Heart left ventricle (tissue), 16 donors: ENCODE results near the gene KIF5C. TPM values are rescaled to one million over a fixed set of nuclear protein-coding genes. Genes with fewer than 3 reads are reported as not detected.

ENCODE experiments used
- ATAC-seq, 4 donors: fragments of 200-7000 bp; cut with Tn5 transposase; one replicate each; pipeline ENCODE4 v1.9.1; 2020 to 2022; ENCODE audit warnings: moderate library complexity in 4 of 4, mild to moderate bottlenecking in 3 of 4, moderate number of reproducible peaks in 1 of 4
- DNase-seq, 5 donors: peaks; one replicate each; pipeline ENCODE4 v3.0.0-alpha.2; 2020
- H3K27ac ChIP-seq, 12 donors: fragments of 200-600 bp; sonication (generic) in 4 of 12; one replicate each; pipeline versions ENCODE4 v1.5.0 to v1.8.0; 2016 to 2022; ENCODE audit warnings: mild to moderate bottlenecking in 2 of 12
- H3K27me3 ChIP-seq, 9 donors: fragments of 200-600 bp; sonication (generic) in 2 of 9; one replicate each; pipeline versions ENCODE4 v1.5.1 to v1.8.0; 2016 to 2022; ENCODE audit warnings: mild to moderate bottlenecking in 3 of 9
- H3K36me3 ChIP-seq, 9 donors: fragments of 200-600 bp; sonication (generic) in 2 of 9; one replicate each; pipeline versions ENCODE4 v1.5.0 to v1.8.0; 2018 to 2022; ENCODE audit warnings: mild to moderate bottlenecking in 2 of 9
- H3K4me1 ChIP-seq, 12 donors: fragments of 200-600 bp; sonication (generic) in 4 of 12; one replicate each; pipeline versions ENCODE4 v1.5.0 to v1.8.0; 2016 to 2022; ENCODE audit warnings: mild to moderate bottlenecking in 3 of 12
- H3K4me3 ChIP-seq, 12 donors: fragments of 200-600 bp; sonication (generic) in 4 of 12; one replicate each; pipeline versions ENCODE4 v1.5.0 to v1.8.0; 2017 to 2022; ENCODE audit warnings: mild to moderate bottlenecking in 9 of 12, moderate library complexity in 4 of 12
- H3K9me3 ChIP-seq, 12 donors: fragments of 200-600 bp; sonication (generic) in 4 of 12; one replicate each; pipeline versions ENCODE4 v1.5.0 to v1.8.0; 2016 to 2022; ENCODE audit warnings: mild to moderate bottlenecking in 1 of 12
- CTCF ChIP-seq, 12 donors: fragments of 200-600 bp; sonication (generic) in 4 of 12; IDR thresholded peaks; one replicate each; pipeline versions ENCODE4 v1.5.0 to v1.8.0; 2018 to 2022; ENCODE audit warnings: antibody characterized with exemption in 12 of 12, mild to moderate bottlenecking in 5 of 12
- POLR2A ChIP-seq, 2 donors: fragments of 450-650 bp; IDR thresholded peaks; one replicate each; pipeline ENCODE4 v1.6.1; 2017; ENCODE audit warnings: antibody characterized with exemption in 2 of 2, mild to moderate bottlenecking in 2 of 2, moderate library complexity in 2 of 2
- WGBS, 4 donors: extraction: QIAGEN DNeasy Blood & Tissue Kit in 2 of 4; methylation state at CpG; one replicate each; pipeline versions ENCODE4 v1.1.5 to v1.1.7; 2013 to 2018; 5-methylcytosine and 5-hydroxymethylcytosine counted together
- intact Hi-C, 10 donors: fragments of 100-400 bp; cut with DNase I; formaldehyde crosslinking; loops; one replicate each; pipeline versions ENCODE4 v1.11.1 to v1.14.2; 2022
- polyA plus RNA-seq, 2 donors: library from polyadenylated mRNA; stranded (reverse); fragments of 200-250 nt; gene quantifications; one replicate each; pipeline ENCODE4 v1.2.3, GENCODE V29; 2013
- total RNA-seq, 9 donors: library from RNA; depleted of rRNA in 2 of 9; stranded (reverse); fragments of >200 nt in 2 of 9; fragmentation: NEBNext Ultra II Directional in 3 of 9; extraction: Animal tissue kit (Norgen Biotek cat#: 25700) in 3 of 9; gene quantifications; one replicate each; pipeline versions ENCODE4 v1.1.0 to v1.2.4, GENCODE V29; 2016 to 2023
- donor health status: ischemic (EF 13 %, LVEDD 7.1; RV severe dilation, severe dysfunction).
- donor health status: healthy with polysubstance abuse.
- donor health status: DM: no; HTN: yes; CAD: no.
- donor health status: DM: no; HTN: no; CAD: no.
- donor health status: ischemic (EF 25% LVEDD 6.9; RV normal size, moderate dysfunction).
- donor health status: ischemic (EF 25% LVEDD 5.7; RV mildly dilated, moderate dysfunction).
- donor health status: healthy.
- donor health status: DM: yes; HTN: yes; CAD: no.
- donor health status: ischemic (EF 35%, LVEDD 5.7; RV mildly dilated, moderate dysfunction).
- donor health status: nonischemic (EF 11% LVEDD 7.7; RV severe dilation, severe dysfunction).
- donor health status: DM: yes; HTN: yes; CAD: no.
- donor health status: PGD.
- donor health status: ischemic (EF 29% LVEDD 5.4; RV normal size, mild dysfunction).
- donor health status: nonischemic (EF 23%, LVEDD 6.1; RV moderate dilation, normal function).

The KIF5C gene
- total and polyA plus RNA-seq, 11 donors = 0.22 to 1.4 (median 0.48) TPM

GRCh38 chr2:148992448-148992847 is 117.4 kb downstream of the KIF5C start:
- intact Hi-C loops = loop anchor here in 9 of 10 donors (5.0 to 10.0 kb wide), 8 partner anchors 348 to 1055 kb away; partner anchors contain the start of gene EPC2 (in 4 of the 9)
- TF ChIP-seq CTCF (IDR thresholded peaks at IDR 0.05) = no peak
- Histone ChIP-seq H3K36me3 (no peaks in the 10 kb centered on the region), H3K27me3 (peaks cover 0 to 3% (median 0%) of the 10 kb centered on the region in 9 donors), H3K9me3 (no peaks in the 10 kb centered on the region), H3K4me3 (no peak overlapping the region), H3K27ac (no peak overlapping the region), H3K4me1 (no peaks in the 10 kb centered on the region)
- ATAC-seq = no peak
- DNase-seq = no peak

DNA sequence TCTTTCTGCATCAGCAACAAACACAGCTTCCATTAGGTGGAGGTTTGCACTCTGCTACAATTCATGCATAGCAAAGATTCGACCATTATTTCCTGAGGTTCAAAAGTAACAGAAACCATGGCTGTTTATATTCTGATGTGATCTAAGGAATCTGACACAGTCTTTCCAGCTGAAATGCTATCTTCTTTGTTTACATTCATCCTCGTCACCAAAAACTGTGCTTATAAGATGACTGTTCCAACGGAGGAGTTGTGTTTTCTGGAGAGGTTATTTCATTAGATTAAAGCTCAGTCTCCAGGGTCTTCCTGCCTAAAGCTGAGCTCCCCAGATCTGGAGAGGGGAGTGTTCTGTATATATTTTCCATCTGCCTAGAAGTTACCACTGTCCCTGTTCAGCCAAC is 118.3 kb downstream of the KIF5C start:
- H3K9me3 ChIP-seq = no peaks in the 10 kb centered on the region
- no peak overlapping the region for H3K27ac ChIP-seq
- TF ChIP-seq CTCF (IDR thresholded peaks at IDR 0.05) (no peak), POLR2A (IDR thresholded peaks at IDR 0.05) (no peak)
- H3K27me3 ChIP-seq = peaks cover 0 to 6% (median 0%) of the 10 kb centered on the region in 9 donors
- DNase-seq = no peak
- no peak for ATAC-seq
- intact Hi-C loops = loop anchor here in 9 of 10 donors (5.0 to 10.0 kb wide), 8 partner anchors 349 to 1056 kb away; partner anchors contain the start of gene EPC2 (in 4 of the 9)
- no peak overlapping the region for H3K4me3 ChIP-seq
- WGBS, 4 donors = 70 to 77% (median 75%) methylated on average over 3 of the region's 3 CpGs
- no peaks in the 10 kb centered on the region for H3K36me3 ChIP-seq
- H3K4me1 ChIP-seq = peaks cover 0 to 6% (median 0%) of the 10 kb centered on the region in 12 donors

DNA sequence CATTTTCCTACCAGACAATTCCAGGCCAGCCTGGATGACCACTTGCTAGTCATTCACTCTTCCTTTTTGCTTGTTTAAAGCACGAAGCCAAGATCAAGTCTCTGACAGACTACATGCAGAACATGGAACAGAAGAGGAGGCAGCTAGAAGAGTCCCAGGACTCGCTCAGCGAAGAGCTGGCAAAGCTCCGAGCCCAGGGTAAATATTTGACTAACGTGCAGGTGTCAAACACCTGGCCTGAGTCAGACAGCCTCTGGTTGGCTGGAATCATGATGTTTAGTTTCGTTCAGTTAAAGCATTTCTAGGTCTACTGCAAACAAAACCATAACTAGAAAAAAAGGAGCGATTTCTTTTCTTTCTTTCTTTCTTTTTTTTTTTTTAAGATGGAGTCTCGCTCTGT is 119.3 kb downstream of the KIF5C start:
- 86 to 92% (median 90%) methylated on average over 8 of the region's 8 CpGs for WGBS, 4 donors
- TF ChIP-seq CTCF (IDR thresholded peaks at IDR 0.05) = no peak
- TF ChIP-seq POLR2A (IDR thresholded peaks at IDR 0.05) = no peak
- no peak overlapping the region for H3K4me3 ChIP-seq
- no peaks in the 10 kb centered on the region for H3K9me3 ChIP-seq
- DNase-seq (no peak), ATAC-seq (no peak)
- H3K4me1 ChIP-seq = peaks cover 0 to 7% (median 0%) of the 10 kb centered on the region in 12 donors
- intact Hi-C loops = loop anchor here in 9 of 10 donors (5.0 to 10.0 kb wide), 8 partner anchors 350 to 1057 kb away; partner anchors contain the start of gene EPC2 (in 4 of the 9)
- H3K27ac ChIP-seq = no peak overlapping the region
- H3K27me3 ChIP-seq = peaks cover 0 to 8% (median 0%) of the 10 kb centered on the region in 9 donors
- no peaks in the 10 kb centered on the region for H3K36me3 ChIP-seq

DNA sequence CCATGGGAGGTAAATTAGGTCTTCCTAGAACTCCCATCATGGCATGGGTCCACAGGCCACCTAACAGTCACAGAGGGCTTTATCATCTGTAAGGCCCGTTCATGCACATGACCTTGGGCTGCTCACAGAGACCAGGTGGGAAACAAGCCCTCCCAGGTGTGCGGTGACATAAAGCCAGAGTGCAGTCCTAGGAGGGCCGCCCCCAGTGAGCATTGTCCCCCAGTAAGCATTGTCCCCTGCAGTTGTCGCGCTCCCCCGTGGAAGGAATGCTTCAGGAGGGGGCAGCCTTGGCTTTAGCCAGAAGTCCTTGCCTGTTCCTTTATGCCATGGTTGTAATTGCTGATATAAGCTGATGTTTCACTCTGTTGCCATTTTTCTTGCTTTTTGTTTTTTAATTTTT is 121.8 kb downstream of the KIF5C start:
- no peak for ATAC-seq
- Histone ChIP-seq H3K9me3 (no peaks in the 10 kb centered on the region), H3K27me3 (peaks cover 0 to 14% (median 0%) of the 10 kb centered on the region in 9 donors), H3K4me1 (peaks cover 0 to 7% (median 0%) of the 10 kb centered on the region in 12 donors), H3K27ac (no peak overlapping the region), H3K36me3 (no peaks in the 10 kb centered on the region), H3K4me3 (no peak overlapping the region)
- WGBS, 4 donors = 82 to 91% (median 84%) methylated on average over 6 of the region's 6 CpGs
- TF ChIP-seq CTCF (IDR thresholded peaks at IDR 0.05) = no peak
- TF ChIP-seq POLR2A (IDR thresholded peaks at IDR 0.05) = no peak
- no peak for DNase-seq
- intact Hi-C loops = loop anchor here in 5 of 10 donors (10.0 kb wide), 2 partner anchors 352 to 432 kb away; partner anchors contain the start of gene EPC2 (in 3 of the 5)
